HG03280 (cell line): ENCODE data around the gene FBXL20.
"Not testable (repeated sequence)": the region's sequence is repeated elsewhere in the genome, so short reads cannot be mapped to it uniquely, and the experiment has no call there.

Experiments
- ATAC-seq: cut with Tn5 transposase; IDR thresholded peaks from one replicate; pipeline ENCODE4 v1.9.1; 2021; ENCODE audit warnings: mild to moderate bottlenecking, moderate library complexity; ENCODE audit not compliant: unreplicated experiment

Gene FBXL20

DNA sequence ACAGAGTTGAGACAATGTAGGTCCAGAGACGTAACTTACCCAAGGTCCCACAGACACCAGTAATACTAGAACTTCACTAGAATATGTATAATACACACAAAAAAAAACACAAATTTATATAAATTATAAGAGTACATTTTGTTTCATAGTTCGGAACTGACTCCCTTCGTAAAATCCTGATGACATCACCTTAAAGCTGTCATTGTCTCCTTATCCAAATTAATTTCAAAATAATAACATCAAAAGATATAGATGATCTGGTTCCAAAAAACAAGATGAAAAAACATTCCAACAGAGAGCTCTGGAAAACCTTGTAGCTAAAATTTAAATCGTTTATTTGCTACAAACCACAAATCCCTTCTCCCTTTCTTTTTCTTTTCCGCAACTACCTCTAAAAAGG is 10.0 kb downstream of the FBXL20 start:
- no peak for ATAC-seq

DNA sequence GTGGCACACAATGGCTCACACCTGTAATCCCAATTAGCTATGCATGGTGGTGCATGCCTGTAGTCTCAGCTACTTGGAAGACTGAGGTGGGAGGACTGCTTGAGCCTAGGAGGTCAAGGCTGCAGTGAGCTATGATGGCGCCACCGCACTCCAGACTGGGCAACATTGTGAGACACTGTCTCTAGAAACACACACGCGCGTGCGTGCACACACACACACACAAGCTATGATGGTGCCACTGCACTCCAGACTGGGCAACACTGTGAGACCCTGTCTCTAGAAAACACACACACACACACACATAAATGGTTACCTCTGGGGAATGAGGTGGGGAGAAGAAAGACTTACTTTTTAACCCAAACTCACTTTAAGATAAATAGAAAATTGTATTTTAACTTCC is 16.4 kb downstream of the FBXL20 start:
- ATAC-seq: no peak

DNA sequence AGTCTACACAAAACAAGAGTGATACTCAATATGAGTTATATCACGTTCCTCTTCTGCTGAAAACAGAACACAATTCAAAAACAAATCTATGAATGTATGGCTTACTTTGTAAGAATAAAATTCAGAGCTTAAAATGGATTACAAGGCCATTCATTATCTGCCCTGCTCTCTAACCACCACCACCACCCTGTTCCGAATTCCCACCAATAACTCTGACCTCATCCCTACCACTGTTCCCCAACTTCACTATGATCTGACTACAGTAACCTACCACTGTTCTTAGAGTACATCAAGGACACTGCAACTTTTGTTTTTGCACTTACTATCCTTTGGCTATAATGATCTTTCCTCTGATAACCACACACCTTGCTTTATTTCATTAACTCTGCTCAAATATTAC is 21.3 kb downstream of the FBXL20 start:
- no peak for ATAC-seq

DNA sequence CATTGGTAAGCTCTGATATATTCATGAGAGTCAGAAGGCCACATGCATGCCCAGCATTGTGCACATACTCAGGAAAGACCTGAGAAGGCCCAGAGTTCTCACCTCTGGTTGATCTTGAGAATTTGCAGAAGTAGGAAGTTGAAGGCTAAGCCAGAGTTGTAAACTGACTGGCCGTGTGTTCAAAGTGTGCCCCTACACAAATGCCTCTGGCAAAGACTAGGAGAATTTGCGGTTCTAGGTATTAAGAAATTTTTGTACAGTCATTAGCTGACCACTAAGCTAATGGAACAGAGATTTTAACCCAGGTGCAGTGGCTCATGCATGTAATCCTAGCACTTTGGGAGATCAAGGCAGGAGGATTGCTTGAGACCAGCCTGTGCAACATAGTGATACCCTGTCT is 25.0 kb downstream of the FBXL20 start:
- ATAC-seq: no peak

DNA sequence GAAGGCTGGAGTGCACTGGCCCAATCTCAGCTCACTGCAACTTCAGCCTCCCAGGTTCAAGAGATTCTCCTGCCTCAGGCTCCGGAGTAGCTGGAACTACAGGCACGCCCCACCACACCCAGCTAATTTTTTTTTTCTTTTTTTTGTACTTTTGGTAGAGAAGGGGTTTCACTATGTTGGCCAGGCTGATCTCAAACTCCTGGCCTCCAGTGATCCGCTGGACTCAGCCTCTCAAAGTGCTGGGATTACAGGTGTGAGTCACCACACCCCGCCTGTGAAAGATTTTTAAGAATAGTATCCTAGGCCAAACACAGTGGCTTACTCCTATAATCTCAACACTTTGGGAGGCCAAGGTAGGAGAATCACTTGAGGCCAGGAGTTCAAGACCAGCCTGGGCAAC is 33.6 kb downstream of the FBXL20 start:
- ATAC-seq: not testable (repeated sequence)

DNA sequence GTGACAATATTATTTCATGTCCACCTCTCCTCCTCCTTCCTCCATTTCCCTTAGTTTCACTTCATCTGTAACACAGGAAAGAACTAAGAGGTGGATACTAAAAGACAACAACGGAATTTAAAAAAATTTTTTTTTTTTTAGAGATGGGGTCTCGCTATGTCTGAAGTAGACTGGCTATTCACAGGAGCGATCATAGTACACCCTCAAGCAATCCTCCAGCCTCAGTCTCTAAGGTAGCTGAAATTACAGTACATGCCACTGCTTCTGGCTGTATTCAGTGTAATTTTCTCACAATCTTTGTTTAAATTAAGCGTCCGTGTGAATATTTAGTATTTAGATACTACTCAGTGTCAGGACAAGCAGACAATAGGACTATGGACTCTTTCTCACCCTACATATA is 35.6 kb downstream of the FBXL20 start:
- ATAC-seq: no peak

DNA sequence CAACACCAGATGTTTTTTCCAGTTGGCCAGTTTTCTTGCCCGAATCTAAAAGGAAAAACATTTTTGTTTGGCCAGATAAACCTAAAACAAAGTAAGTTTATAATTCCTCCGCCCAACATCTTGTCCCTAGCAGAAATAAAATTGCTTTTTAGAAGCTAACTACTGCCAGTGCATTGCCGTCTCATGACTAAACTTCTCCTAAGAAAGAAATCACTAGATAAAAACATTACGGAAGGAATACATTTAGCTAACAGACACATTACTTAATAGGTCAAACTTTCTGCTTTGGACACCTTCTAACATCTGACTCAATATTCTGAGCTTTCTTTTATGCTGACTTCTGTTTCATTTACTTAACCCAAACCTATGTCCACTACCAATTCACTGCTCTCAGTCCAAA is 36.2 kb downstream of the FBXL20 start:
- ATAC-seq: no peak

DNA sequence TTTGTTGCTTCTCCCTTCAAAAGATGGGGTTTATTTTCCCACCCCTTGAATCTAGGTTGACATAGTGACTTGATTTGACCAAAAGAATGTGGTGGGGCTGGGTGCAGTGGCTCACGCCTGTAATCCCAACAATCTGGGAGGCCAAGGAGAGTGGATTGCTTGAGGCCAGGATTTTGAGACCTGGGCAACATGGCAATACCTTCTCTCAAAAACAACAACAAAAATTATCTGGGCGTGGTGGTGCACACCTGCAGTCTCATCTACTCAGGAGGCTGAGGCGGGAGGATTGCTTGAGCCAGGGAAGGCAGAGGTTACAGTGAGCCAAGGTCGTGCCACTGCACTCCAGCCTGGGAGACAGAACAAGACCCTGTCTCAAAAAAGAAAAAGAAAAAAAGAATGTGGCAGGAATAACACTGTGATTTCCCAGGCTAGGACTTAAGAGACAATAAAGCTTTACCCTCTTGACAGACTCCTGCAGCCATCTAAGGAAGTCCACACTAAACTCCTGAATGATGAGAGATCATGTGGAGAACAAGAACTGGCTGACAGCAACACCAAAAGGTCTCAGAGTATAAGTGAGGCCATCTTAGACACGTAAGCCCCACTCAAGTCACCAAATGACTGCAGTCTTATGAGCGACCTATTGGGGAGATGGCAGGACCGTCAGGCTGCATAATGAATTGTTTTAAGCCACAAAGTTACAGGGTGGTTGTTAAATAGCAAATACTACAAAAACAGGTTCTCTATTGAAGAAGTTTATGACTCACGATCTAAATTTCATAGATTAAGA is 37.0 kb downstream of the FBXL20 start:
- no peak for ATAC-seq

DNA sequence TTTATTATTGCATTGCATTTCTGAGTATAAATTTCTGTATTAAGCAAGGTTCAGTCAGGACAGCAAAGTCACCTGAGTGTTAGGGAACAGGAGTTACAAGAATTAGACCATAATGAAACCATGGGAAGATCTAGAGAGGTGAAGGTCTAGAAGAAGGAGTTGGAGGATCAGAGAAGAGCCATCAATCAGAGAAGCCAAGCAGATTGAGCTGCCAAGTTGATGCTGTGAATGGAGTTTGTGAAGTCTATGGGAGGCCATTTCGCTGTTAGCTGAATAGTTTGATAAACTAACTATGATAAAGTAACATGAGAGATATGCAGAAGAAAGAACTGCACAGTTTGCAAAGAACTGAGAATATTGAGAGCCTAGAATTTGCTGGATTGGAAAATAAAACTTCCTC is 40.4 kb downstream of the FBXL20 start:
- ATAC-seq: no peak

DNA sequence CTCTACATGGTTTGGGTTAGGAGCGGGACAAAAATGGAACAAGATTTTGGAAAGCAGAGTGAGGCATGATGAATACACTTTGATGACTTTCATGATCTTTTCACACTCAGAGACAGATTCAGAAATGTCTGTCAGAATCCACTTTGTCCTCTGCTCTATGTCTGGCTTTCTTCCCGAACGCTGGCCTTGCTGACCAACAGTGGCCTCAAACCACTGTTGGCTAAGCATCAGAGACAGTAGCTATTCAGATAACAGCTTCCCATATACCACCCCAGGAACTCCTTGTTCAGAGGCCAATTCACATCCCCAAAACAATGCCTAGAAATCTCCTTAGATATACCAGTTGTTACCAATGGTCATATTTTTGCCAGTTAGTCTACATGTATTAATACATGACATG is 40.9 kb downstream of the FBXL20 start:
- ATAC-seq: no peak

DNA sequence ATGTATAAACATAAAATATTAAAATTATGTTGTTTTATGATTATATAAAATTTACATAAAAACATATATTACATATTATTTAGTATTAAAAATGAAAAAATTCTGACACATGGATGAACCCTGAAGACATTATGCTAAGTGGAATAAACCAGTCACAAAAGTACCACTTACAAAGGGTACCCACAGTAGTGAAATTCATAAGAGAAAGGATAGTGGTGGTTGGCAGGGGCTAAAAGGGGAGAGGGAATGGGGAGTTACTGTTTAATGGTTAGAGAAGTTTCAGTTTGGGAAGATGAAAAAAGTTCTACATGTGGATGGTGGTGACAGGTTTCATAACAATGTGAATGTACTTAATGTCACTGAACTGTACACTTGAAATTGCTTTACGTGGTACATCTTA is 41.4 kb downstream of the FBXL20 start:
- ATAC-seq: no peak

DNA sequence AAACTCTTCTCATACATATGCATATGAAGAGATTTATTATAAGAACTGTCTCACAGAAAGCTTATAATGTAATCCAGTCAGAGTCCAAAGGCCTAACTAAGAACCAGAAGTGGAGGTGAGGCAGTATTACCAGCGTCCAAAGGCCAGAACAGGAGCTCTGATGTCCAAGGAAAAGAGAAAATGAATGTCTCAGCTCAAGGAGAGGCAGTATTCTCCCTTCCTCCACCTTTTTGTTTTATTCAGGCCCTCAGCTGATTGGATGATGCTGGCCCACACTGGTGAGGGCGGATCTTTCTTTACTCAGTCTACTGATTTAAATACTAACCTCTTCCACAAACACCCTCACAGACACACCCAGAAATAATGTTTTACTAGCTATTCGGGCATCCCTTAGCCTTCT is 43.4 kb downstream of the FBXL20 start:
- no peak for ATAC-seq

DNA sequence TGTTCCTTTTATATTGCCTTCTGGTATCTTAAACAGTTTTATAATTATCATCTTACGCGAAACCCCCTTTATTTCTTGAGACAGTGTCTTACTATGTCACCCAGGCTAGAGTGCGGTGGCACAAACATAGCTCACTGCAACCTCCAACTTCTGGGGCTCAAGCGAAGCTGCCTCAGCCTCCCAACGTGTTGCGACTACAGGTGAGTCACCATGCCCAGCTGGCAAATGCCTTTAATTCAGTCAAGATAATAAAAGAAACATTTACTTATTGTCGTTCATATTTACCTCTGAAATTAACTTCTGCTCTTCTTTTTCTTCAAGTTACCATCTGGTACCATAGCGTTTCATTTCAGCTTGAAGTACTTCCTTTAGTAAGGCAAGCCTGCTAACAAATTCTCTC is 43.9 kb downstream of the FBXL20 start:
- ATAC-seq: no peak

DNA sequence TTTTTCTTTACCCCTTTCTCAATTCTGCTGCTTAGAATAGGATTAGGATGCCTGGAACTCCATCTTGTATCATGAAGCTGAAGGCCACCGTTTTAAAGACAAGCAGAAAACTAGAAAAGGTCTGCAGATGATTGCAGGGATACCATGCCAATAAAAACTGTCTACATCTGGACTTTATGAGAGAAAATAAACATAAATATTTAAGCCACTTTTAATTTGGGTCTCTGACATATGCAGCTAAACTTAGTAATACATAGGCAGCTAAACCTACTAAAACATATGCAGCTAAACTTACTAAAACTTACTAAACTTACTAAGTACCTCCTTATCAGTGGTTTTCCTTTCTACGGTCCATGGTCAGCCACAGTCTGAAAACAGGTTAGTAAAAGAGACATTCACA is 48.4 kb downstream of the FBXL20 start:
- no peak for ATAC-seq

DNA sequence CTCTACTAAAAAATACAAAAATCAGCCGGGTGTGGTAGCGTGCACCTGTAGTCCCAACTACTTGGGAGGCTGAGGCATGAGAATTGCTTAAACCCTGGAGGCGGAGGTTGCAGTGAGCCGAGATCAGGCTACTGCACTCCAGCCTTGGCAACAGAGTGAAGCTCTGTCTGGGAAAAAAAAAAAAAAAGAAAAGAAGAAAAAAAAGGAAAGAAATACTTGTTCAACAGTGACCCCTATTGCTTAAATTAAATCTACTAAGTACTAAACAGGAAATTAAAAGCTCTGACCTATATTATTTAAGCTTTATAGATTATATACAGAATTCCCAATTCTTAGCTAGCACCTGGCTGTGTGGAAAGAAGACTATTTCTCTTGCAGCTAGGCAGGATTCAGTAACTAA is 48.9 kb downstream of the FBXL20 start:
- ATAC-seq: no peak

DNA sequence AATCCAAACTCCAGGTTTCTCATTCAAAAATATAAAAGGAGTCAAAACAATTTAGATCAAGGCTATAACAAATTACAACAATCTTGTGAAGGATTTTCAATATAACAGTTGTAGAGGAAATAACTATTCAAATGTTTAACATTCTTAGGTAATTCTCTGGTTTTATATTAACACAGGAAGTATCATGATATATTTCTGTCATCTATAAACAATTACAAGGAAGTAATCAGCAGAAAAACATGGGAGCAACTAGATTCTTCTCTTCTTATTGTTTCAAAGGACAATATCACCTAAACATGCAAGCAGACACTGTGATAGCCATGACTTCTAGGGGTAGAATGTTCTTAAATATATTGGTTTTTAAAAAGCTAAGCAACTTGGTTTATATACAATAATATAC is 49.9 kb downstream of the FBXL20 start:
- ATAC-seq: no peak

DNA sequence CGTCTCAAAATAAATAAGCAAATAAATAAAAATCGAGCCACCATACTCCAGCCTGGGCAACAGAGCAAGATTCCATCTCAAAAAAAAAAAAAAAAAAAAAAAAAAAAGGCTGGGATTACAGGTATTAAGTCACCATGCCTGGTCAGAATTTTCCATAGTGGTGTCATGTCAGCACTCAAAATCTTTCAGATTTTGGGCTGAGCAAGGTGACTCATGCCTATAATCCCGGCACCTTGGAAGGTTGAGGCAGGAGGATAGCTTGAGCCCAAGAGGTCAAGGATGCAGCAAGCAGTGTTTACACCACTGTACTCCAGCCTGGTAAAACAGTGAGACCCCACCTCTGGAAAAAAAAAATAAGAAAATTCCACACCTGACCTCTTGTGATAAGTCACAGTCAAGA is 52.2 kb downstream of the FBXL20 start:
- ATAC-seq: no peak

DNA sequence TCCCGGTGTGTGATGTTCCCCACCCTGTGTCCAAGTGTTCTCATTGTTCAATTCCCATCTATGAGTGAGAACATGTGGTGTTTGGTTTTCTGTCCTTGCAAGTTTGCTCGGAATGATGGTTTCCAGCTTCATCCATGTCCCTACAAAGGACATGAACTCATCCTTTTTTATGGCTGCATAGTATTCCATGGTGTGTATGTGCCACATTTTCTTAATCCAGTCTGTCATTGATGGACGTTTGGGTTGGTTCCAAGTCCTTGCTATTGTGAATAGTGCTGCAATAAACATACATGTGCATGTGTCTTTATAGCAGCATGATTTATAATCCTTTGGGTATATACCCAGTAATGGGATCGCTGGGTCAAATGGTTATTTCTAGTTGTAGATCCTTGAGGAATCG is 54.6 kb downstream of the FBXL20 start:
- not testable (repeated sequence) for ATAC-seq

DNA sequence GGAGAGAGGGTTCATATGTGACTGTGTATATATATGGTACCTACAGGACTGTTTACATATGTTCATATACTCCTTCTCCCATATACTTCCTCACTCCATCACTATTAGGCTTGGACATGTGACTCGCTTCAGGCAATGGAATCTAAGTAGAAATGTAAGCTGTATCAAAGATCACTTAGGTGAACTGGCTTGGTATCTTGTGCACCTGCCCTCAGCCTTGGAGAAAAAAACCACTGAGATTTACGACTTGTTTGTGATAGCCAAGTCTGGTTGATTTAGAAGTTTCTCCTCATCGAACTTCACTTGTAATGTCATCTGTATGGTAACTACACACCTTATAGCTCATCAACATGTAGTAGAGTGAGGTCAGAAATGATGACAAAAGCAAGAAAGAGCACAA is 59.9 kb downstream of the FBXL20 start:
- no peak for ATAC-seq

DNA sequence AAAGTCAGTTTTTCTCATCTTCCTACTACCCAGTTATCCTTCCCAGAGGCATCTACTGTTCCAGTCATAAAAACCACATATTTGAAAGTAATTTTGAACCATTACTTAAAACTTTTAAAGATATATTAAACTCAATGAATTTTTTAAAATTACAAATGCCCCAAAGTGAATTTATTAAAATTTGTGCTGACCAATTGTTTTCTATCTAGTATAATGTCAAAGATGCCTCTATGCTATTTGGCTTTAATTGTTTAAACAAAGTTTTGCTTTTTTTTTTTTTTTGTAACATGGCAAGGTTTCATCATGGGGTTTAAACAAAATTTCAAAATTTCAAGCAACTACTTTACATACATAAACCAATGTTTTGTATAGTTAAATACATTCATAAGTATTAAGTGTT is 60.7 kb downstream of the FBXL20 start:
- no peak for ATAC-seq

DNA sequence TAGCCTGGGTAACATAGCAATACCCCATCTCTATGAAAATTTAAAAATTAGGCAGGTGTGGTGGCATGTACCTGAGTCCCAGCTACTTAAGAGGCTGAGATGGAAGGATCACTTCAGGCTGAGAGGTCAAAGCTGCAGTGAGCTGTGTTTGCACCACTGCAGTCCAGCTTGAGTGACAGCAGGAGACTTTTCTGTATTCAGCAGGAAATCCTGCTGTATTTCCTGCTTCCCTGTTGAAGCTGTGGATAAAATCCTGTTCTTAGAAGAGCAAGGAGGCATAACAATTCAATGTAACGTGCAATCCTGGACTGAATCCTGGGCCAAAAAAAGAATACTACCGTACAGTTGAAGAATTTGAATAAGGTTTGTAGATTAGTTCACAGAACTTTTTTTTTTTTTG is 62.2 kb downstream of the FBXL20 start:
- ATAC-seq: no peak

DNA sequence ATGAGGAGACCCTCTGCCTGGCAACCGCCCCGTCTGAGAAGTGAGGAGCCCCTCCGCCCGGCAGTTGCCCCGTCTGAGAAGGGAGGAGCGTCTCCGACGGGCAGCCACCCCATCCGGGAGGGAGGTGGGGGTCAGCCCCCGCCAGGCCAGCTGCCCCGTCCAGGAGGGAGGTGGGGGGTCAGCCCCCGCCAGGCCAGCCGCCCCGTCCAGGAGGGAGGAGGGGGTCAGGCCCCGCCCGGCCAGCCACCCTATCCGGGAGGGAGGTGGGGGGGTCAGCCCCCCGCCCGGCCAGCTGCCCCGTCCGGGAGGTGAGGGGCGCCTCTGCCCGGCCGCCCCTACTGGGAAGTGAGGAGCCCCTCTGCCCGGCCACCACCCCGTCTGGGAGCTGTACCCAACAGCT is 63.8 kb downstream of the FBXL20 start:
- ATAC-seq: not testable (repeated sequence)

DNA sequence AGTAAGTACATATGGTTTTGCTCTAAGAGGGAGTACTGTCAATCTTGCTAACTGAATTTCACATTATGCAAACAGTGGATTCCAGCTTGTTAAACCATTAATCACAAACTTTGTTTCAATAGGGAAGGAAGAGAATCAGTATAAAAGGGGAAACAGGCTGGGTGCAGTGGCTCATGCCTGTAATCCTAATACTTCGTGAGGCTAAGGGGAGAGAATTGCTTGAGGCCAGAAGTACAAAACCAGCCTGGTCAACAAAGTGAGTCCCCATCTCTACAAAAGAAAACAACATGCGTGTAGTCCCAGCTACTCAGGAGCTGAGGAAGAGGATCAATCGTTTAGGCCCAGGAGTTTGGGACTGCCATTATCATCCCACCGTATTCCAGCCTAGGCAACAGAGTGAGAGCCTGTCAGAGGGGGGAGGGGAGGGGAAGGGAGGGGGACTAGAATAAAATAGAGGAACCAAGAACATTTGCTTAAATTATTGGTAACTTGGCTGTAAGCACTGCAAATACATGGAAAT is 65.7 kb downstream of the FBXL20 start:
- ATAC-seq: no peak
